Epidermal melanocyte (primary cell): ENCODE data around the gene TFB1M.
A peak's percentile ranks its signal among the peaks of the same experiment; 100 is the strongest.
"Not testable (repeated sequence)": the region's sequence is repeated elsewhere in the genome, so short reads cannot be mapped to it uniquely, and the experiment has no call there.

Experiments used
- DNase-seq: peaks from one replicate; pipeline ENCODE4 v3.0.0; 2011; ENCODE audit warnings: low spot score; ENCODE audit not compliant: insufficient read length

The TFB1M gene

DNA sequence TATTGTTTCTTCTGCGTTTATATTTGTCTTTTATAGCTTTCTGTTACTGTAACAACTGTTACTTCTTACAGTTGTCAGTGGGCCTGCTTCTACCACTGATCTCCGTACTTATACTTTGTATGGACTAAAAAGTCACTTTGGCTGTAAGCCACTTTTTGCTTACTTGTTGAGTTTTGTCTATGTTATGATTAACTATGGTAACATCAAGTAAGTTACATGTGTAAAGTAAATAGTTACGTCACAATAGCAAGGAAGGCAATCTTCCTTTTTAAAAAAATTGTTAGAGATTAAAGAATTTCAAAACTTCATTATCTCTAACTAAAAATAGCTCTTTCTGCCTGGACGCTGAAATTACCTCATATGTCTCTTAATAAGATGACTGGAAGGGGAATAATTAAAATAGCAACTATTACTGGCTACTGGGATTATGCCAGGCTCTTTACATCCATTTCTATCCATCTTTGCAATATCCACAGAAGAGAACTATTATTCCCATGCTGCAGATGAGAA, 10.9 kb downstream of the TFB1M start:
- DNase-seq = no peak

DNA sequence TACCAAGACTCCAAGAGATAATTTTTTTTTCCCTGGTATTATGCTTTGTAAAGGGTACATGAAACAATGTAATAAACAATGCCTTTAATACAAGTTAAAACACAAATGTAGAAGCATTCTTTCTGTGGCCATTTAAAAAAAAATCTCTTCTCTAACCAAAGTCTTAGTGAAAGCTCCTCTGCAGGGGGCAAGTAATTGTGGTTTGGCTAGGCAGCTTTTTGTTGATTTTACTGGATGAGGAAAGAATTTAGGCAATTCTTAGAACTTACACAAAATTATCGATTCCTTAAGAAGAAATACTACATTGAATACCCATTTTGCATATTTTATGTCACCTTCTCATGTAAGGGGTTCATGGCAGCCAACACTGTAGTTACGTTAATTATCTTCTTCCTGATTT, 12.4 kb downstream of the TFB1M start:
- peak; percentile 15 for DNase-seq

DNA sequence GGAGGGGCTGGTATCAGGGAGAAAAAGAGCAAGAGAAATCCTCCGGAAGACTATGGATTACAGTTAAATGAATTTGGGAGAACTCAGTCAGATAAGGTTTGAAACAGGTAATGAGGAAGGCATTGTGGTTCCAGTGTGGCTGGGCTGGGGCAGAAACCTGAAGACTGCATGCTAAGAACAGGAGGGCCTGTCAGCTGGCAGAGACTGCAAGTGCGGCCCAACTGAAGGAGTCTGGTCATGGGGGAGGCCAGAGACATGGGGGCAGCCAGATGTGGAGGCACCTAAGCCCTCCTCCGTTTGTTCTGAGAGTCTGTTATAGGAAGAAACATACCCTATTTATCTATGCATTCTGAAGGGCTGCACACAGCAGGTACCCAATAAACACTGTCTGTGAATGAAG, 16.6 kb downstream of the TFB1M start:
- DNase-seq = no peak

DNA sequence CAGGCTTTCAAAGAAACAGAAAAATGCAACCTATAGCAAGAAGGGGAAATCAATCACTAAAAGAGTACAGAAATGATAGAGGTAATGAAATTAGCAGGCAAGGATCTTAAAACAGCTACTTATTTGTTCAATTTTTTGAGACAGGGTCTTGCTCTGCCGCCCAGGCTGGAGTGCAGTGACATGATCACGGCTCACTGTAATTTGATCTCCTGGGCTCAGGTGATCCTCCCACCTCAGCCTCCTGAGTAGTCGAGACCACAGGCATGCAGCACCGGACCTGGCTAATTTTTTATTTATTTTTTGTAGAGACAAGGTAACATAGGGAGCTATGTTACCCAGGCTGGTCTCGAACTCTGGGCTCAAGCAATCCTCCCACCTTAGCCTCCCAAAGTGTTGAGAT, 21.6 kb downstream of the TFB1M start:
- no peak for DNase-seq

GRCh38 chr6:155291291-155291690, 23.0 kb downstream of the TFB1M start:
- no peak for DNase-seq

- DNase-seq = no peak
Observed at GRCh38 chr6:155290491-155290890, 23.8 kb downstream of the TFB1M start.

DNA sequence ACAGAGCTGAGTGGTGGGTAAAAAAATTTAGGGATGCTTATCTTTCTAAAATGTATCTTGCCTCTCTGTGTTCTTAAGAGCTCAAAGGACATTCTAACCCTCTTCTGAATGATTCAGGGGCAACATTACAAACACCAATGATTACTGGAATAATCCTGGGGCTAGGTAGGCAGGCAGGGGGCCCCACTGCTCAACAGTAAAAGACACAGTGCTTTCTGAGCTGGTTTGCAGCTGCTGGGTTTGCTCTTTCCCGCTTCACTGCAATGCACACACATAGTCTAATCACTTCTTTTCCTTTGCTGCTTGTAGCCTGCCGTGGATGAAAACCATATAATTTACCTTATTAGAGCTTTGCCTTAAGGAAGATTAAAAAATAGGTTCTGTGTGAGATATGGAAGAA, 26.5 kb downstream of the TFB1M start:
- no peak for DNase-seq

GRCh38 chr6:155284775-155285174, 29.5 kb downstream of the TFB1M start:
- DNase-seq = no peak

DNA sequence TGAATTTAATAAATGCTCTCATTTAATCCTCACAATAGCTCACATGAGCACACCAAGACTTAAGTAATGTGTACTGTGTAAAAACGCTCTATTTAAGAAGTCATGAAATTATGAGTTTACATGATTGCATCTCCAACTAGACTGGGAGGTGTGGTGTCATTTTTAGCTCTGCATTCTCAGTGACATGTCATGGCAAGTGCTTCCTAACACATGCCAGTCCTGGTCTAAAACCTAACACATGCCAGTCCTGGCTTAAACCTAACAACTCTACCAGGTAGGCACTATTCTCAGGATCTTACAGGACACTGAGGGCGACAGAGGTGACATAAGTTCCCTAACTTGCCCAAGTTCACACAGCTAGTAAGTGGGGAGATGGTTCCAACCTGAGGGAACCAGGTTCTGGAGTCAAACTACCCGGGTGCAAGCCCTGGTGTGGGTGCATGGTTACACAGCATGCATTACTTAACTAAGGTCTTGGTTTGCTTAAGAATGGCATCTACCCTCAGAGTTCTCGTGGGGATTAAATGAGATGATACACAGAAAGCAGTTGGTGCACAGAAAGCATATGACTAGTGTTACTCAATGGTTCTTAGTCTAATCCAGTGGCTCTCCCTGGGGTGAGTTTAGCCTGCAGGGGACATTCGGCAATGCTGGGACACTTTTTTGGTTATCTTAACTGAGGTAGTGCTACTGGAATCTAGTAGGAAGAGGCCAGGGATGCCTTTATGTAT, 35.8 kb downstream of the TFB1M start:
- no peak for DNase-seq

DNA sequence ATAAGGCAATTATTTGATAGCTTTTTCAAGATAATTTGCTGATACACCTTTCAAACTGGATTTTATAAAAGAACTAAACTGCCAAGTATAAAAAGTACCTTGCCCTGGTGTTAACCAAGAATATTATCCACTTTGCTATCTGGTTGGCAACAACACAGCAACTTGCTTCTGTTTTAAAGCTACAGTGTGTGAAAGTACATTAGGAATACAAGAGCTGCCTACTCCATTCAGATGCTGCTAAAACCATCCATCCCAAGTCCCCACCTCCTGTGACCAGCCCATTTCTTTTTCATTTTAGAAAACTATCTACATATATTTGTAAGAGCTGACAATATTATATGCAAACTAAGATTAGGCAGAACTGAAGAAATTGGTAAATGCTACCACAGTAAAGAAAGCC, 37.6 kb downstream of the TFB1M start:
- DNase-seq = no peak

- no peak for DNase-seq
Observed at GRCh38 chr6:155275808-155276480, 38.3 kb downstream of the TFB1M start.

DNA sequence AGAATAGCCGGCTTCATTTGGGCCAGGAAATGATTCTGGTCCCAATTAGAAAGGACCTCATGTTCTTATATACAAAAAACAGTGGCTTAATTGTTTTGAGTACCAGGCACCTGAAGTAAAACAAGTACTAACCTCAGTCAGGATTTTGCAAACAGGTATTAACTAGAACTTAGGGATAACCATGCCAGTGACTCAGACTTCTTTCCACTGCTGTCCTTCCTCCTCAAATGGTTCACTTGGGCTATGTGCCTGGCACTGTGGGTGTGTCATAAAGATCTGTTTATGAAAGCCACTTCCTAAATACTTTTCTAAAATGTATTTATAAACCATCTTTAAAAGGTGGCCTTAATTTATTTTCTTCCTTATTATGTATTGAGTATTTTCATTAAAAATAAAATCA, 39.8 kb downstream of the TFB1M start:
- no peak for DNase-seq

DNA sequence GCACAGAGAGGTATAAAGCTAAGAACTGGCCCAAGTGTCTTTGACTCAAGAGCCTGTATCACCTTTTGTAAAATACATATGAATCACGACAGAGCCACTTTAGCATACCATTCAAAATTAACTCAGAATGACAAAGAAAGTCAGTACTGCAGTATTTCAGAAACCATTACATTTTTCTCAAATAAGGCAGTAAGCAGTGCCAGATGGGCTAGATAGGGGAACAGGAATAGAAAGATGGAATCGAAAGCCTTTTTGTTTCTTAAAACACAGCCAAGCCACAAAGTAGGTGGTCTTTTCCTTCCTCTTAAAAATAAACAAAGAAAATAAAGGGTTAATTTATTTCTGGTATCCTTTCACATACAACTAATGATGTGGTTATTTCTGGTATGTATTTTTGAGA, 40.2 kb downstream of the TFB1M start:
- no peak for DNase-seq

- DNase-seq = no peak
Observed at GRCh38 chr6:155273431-155273830, 40.9 kb downstream of the TFB1M start.

DNA sequence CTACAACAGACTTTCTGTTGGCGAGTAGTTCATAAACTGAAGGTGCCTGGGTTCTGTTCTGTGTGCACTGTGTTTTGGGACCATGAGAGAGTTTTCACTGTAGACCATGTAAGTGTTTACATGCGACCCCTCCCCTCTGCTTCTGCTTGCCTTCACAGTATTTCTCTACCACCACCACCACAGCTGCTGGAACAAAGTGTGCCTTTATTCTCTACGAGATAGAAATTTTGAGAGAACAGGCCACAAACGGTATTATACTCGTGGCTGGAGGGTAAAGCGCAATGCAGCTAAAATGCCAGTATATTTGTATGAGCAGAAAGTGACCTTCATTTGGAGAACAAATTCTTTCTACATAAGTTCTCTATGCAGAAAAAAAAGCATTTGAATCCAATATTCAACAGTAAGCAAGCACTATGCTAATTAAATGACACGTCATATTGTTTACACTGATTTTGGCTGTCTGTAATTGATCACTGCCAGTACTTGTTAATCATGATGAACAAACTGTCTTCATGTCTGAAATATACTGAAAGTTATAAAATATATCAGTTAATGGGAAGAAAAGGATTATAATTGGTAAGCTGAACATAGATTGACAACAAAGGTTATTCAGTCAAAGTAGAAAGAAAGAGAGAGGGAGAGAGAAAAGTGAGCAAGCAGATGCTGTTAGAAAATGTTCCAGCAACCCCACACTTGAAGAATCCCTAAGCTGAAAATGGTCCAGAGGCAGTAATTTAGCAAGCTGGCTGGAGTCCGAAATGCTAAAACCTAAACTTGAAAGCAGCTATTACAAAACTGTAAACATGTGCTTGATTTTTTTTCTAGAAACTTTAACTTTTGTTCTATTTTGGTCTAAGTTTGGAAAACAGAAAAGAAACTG, 41.7 kb downstream of the TFB1M start:
- DNase-seq = no peak

GRCh38 chr6:155271145-155271544, 43.1 kb downstream of the TFB1M start:
- DNase-seq = no peak

GRCh38 chr6:155270561-155271091, 43.7 kb downstream of the TFB1M start:
- no peak for DNase-seq

GRCh38 chr6:155269765-155270164, 44.5 kb downstream of the TFB1M start:
- DNase-seq = no peak

DNA sequence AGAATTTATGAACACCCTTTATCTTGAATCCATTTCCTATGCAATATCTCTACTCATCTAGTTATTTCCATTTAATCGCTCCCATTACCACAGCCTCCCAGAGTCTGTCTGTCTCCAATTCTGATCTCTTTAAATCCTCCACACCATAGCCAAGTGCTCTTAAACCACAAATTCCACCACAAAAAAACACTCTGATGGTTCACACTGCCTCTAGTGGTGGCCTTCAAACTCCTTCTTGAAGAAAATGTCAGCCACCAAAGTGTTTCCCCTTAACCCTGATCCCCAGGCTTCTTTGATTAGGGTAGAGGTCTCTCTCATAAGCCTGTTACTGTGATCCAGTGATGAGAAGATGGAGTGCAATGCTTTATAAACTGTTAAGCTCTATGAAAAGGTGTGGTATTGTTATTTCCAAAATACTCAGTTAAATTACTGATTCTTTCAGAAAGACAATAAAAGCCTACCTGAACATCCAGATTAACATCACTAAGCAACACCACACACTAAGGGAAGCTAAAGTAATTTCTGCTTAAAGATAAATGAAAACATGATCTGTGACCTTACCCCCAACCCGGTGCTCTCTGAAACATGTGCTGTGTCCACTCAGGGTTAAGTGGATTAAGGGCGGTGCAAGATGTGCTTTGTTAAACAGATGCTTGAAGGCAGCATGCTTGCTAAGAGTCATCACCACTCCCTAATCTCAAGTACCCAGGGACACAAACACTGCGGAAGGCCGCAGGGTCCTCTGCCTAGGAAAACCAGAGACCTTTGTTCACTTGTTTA, 46.0 kb downstream of the TFB1M start:
- not testable (repeated sequence) for DNase-seq

- no peak for DNase-seq
Observed at GRCh38 chr6:155267411-155267810, 46.9 kb downstream of the TFB1M start.
